Right kidney (tissue), 1 donor: ENCODE data around the gene CHD9NB.
"Not testable (repeated sequence)": the region's sequence is repeated elsewhere in the genome, so short reads cannot be mapped to it uniquely, and the experiment has no call there.

Experiments
- DNase-seq: peaks from one replicate; pipeline ENCODE4 v3.0.0-alpha.2; 2016

CHD9NB gene

GRCh38 chr16:53057658-53058057 lies 5.0 kb upstream of the CHD9NB start:
- no peak for DNase-seq

- DNase-seq = no peak
Observed at GRCh38 chr16:53056392-53056881, 3.7 kb upstream of the CHD9NB start.

- DNase-seq = no peak
Observed at GRCh38 chr16:53055541-53056391, 3.1 kb upstream of the CHD9NB start.

- DNase-seq = peak; percentile 97
Observed at GRCh38 chr16:53054670-53055485, 2.2 kb upstream of the CHD9NB start, which contains the start of gene CHD9. Gene CHD9, plus strand, starts transcription at chr16:53054991. Its CDS starts 101,099 bp downstream, at chr16:53156090.

- DNase-seq = no peak
Observed at GRCh38 chr16:53053967-53054669, 1.4 kb upstream of the CHD9NB start.

- not testable (repeated sequence) for DNase-seq
Observed at GRCh38 chr16:53051255-53051654, 1.4 kb downstream of the CHD9NB start.

- DNase-seq = no peak
Observed at GRCh38 chr16:53048139-53048915, 4.4 kb downstream of the CHD9NB start.

GRCh38 chr16:53047515-53047914 lies 5.2 kb downstream of the CHD9NB start:
- not testable (repeated sequence) for DNase-seq

GRCh38 chr16:53045341-53046220 lies 7.1 kb downstream of the CHD9NB start:
- DNase-seq = no peak

- peak; percentile 51 for DNase-seq
Observed at GRCh38 chr16:53043986-53044601, 8.6 kb downstream of the CHD9NB start.

- DNase-seq = peak; percentile 43
Observed at GRCh38 chr16:53043428-53043831, 9.3 kb downstream of the CHD9NB start.

GRCh38 chr16:53042235-53042701 lies 10.4 kb downstream of the CHD9NB start:
- DNase-seq = no peak

- peak; percentile 52 for DNase-seq
Observed at GRCh38 chr16:53041320-53042051, 11.2 kb downstream of the CHD9NB start.

GRCh38 chr16:53040788-53041187 lies 11.9 kb downstream of the CHD9NB start:
- no peak for DNase-seq

- not testable (repeated sequence) for DNase-seq
Observed at GRCh38 chr16:53036711-53037110, 16.0 kb downstream of the CHD9NB start.

- DNase-seq = no peak
Observed at GRCh38 chr16:53036066-53036465, 16.6 kb downstream of the CHD9NB start.

GRCh38 chr16:53035176-53035942 lies 17.3 kb downstream of the CHD9NB start:
- no peak for DNase-seq

- DNase-seq = no peak
Observed at GRCh38 chr16:53034306-53034705, 18.4 kb downstream of the CHD9NB start.
